DOHH2 (cell line): ENCODE measurements around the gene PTK7.

Experiments used
- EZH2phosphoT487 ChIP-seq: fragments of 200-600 bp; sonication (generic); IDR thresholded peaks from 2 replicates; pipeline ENCODE4 v1.6.1; 2017; ENCODE audit warnings: borderline replicate concordance, mild to moderate bottlenecking, antibody characterized with exemption, low read length, moderate library complexity, mixed read lengths
- TF ChIP-seq, protein P1 (sequence below): fragments of 200-600 bp; sonication (generic); IDR thresholded peaks from one replicate; pipeline ENCODE4 v1.5.1; 2014; ENCODE audit warnings: antibody characterized with exemption, mild to moderate bottlenecking, low read depth, low read length; ENCODE audit not compliant: poor library complexity, severe bottlenecking

GRCh38 chr6:43037706-43038105 lies 38.4 kb upstream of the PTK7 start:
- TF ChIP-seq, protein P1, sequence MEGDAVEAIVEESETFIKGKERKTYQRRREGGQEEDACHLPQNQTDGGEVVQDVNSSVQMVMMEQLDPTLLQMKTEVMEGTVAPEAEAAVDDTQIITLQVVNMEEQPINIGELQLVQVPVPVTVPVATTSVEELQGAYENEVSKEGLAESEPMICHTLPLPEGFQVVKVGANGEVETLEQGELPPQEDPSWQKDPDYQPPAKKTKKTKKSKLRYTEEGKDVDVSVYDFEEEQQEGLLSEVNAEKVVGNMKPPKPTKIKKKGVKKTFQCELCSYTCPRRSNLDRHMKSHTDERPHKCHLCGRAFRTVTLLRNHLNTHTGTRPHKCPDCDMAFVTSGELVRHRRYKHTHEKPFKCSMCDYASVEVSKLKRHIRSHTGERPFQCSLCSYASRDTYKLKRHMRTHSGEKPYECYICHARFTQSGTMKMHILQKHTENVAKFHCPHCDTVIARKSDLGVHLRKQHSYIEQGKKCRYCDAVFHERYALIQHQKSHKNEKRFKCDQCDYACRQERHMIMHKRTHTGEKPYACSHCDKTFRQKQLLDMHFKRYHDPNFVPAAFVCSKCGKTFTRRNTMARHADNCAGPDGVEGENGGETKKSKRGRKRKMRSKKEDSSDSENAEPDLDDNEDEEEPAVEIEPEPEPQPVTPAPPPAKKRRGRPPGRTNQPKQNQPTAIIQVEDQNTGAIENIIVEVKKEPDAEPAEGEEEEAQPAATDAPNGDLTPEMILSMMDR = no peak
- TF ChIP-seq EZH2phosphoT487 = no peak
